Neural cell (in vitro differentiated cells): ENCODE results near the gene SPEG. TPM values are rescaled to one million over a fixed set of nuclear protein-coding genes. Genes with fewer than 3 reads are reported as not detected.
A peak's percentile ranks its signal among the peaks of the same experiment; 100 is the strongest.

ENCODE experiments used
- H2AFZ ChIP-seq: fragments of 200-600, 300-800 bp; sonication (generic), shearing (Covaris generic); 2 replicates; pipeline ENCODE4 v1.6.0; 2014; ENCODE audit warnings: low read depth, mild to moderate bottlenecking, antibody characterized with exemption, low read length, moderate library complexity
- H3F3A ChIP-seq: fragments of 200-600 bp; shearing (Covaris generic); 2 replicates; pipeline ENCODE4 v1.6.1; 2016; ENCODE audit warnings: mild to moderate bottlenecking, moderate library complexity, mixed read lengths, antibody characterized with exemption, low read length; ENCODE audit not compliant: insufficient read depth, poor library complexity, severe bottlenecking
- H3K27ac ChIP-seq: fragments of 200-600, 300-800 bp; sonication (generic), shearing (Covaris generic); 2 replicates; pipeline ENCODE4 v1.5.1; 2014; ENCODE audit warnings: mild to moderate bottlenecking, low read length, moderate library complexity
- H3K27me3 ChIP-seq: fragments of 300-800, 200-600 bp; sonication (generic), shearing (Covaris generic); 2 replicates; pipeline ENCODE4 v1.6.0; 2014; ENCODE audit warnings: mild to moderate bottlenecking, low read depth, low read length, moderate library complexity; ENCODE audit not compliant: insufficient read depth
- H3K36me3 ChIP-seq: fragments of 300-800, 200-600 bp; sonication (generic), shearing (Covaris generic); 2 replicates; pipeline ENCODE4 v1.5.1; 2014; ENCODE audit warnings: mild to moderate bottlenecking, antibody characterized with exemption, low read length, moderate library complexity; ENCODE audit not compliant: insufficient read depth
- H3K4me2 ChIP-seq: fragments of 300-800, 200-600 bp; sonication (generic), shearing (Covaris generic); 2 replicates; pipeline ENCODE4 v1.6.0; 2014; ENCODE audit warnings: mild to moderate bottlenecking, low read length
- H3K4me3 ChIP-seq: fragments of 300-800, 200-600 bp; sonication (generic), shearing (Covaris generic); 2 replicates; pipeline ENCODE4 v1.5.1; 2014; ENCODE audit warnings: mild to moderate bottlenecking, low read length, moderate library complexity
- H3K79me2 ChIP-seq: fragments of 200-600 bp; shearing (Covaris generic); replicated peaks from 2 replicates; pipeline ENCODE4 v1.6.0; 2014; ENCODE audit warnings: mild to moderate bottlenecking, low read length, moderate library complexity; ENCODE audit not compliant: insufficient read depth
- H3K9ac ChIP-seq: fragments of 300-800, 200-600 bp; sonication (generic), shearing (Covaris generic); 2 replicates; pipeline ENCODE4 v1.6.1; 2016; ENCODE audit warnings: mild to moderate bottlenecking, low read length, mixed read lengths
- H3K9me2 ChIP-seq: fragments of 200-600 bp; shearing (Covaris generic); 2 replicates; pipeline ENCODE4 v1.6.1; 2016; ENCODE audit warnings: mild to moderate bottlenecking, low read length, mixed read lengths; ENCODE audit not compliant: insufficient read depth
- H3K9me3 ChIP-seq: fragments of 200-600, 300-800 bp; sonication (generic), shearing (Covaris generic); 2 replicates; pipeline ENCODE4 v1.6.1; 2016; ENCODE audit warnings: mild to moderate bottlenecking, mixed run types, low read length, moderate library complexity, mixed read lengths
- H4K20me1 ChIP-seq: fragments of 200-600 bp; shearing (Covaris generic); 2 replicates; pipeline ENCODE4 v1.6.1; 2016; ENCODE audit warnings: mild to moderate bottlenecking, mixed run types; ENCODE audit not compliant: insufficient read depth
- CTCF ChIP-seq: fragments of 450-650 bp; IDR thresholded peaks from 2 replicates; pipeline ENCODE4 v1.5.1; 2014; ENCODE audit warnings: antibody characterized with exemption, mild to moderate bottlenecking, moderate library complexity; ENCODE audit not compliant: poor library complexity, severe bottlenecking
- EP300 ChIP-seq: fragments of 450-650 bp; conservative IDR thresholded peaks from 2 replicates; pipeline ENCODE4 v1.6.1; 2014; ENCODE audit warnings: antibody characterized with exemption, mild to moderate bottlenecking, moderate library complexity; ENCODE audit not compliant: poor library complexity, severe bottlenecking
- EZH2 ChIP-seq: fragments of 200-600, 300-800 bp; shearing (Covaris generic), sonication (generic); IDR thresholded peaks from 2 replicates; pipeline ENCODE4 v1.6.1; 2014; ENCODE audit warnings: antibody characterized with exemption, low read length, borderline replicate concordance, mild to moderate bottlenecking; ENCODE audit not compliant: insufficient read depth, poor library complexity, severe bottlenecking
- MXI1 ChIP-seq: fragments of 450-650 bp; conservative IDR thresholded peaks from 2 replicates; pipeline ENCODE4 v1.6.1; 2014; ENCODE audit warnings: antibody characterized with exemption, mild to moderate bottlenecking; ENCODE audit not compliant: poor library complexity, severe bottlenecking
- POLR2AphosphoS5 ChIP-seq: IDR thresholded peaks from 2 replicates; pipeline ENCODE4 v1.6.1; 2012
- RAD21 ChIP-seq: fragments of 450-650 bp; conservative IDR thresholded peaks from 2 replicates; pipeline ENCODE4 v1.6.1; 2014; ENCODE audit warnings: antibody characterized with exemption, mild to moderate bottlenecking, moderate library complexity
- REST ChIP-seq: IDR thresholded peaks from 2 replicates; pipeline ENCODE4 v1.6.1; 2012; ENCODE audit warnings: borderline replicate concordance
- SMC3 ChIP-seq: fragments of 450-650 bp; conservative IDR thresholded peaks from 2 replicates; pipeline ENCODE4 v1.6.1; 2014; ENCODE audit warnings: antibody characterized with exemption, mild to moderate bottlenecking, moderate library complexity; ENCODE audit not compliant: poor library complexity
- TAF1 ChIP-seq: IDR thresholded peaks from 2 replicates; pipeline ENCODE4 v1.6.1; 2012; ENCODE audit warnings: low read depth
- polyA plus RNA-seq: library from polyadenylated mRNA; depleted of rRNA; stranded (reverse); fragments of >200 nt; gene quantifications from 2 replicates; pipeline ENCODE4 v1.2.3, GENCODE V29; 2014

Gene SPEG
- polyA plus RNA-seq, 1 donor from 2014 or later = 58.3 TPM

DNA sequence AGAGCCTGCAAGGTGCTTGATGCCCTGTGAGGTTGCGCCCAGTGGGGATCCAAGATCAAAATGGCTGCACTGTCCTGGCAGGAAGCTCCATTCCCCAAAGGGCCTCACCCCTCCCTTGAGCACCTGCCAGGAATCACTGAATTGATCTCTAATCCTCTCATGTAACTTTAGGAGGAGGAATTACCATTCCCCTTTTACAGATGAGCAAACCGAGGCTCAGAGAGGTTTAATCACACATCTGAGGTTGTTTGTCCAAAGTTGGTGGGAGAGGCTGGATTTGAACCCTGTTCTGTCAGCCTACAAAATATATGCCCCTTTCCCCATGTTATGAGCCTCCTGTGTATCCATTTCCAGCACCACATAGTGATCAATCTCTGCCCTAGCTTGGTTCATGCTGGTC is 90.2 kb downstream of the SPEG start:
- Histone ChIP-seq H3F3A (no peaks in the 10 kb centered on the region), H3K9me3 (no peaks in the 10 kb centered on the region), H3K4me3 (no peak overlapping the region), H3K36me3 (no peaks in the 10 kb centered on the region), H3K27me3 (peaks cover 7% of the 10 kb centered on the region), H3K79me2 (no peaks in the 10 kb centered on the region), H4K20me1 (no peaks in the 10 kb centered on the region), H3K9me2 (no peaks in the 10 kb centered on the region), H3K4me2 (no peak overlapping the region), H2AFZ (no peak overlapping the region), H3K27ac (no peak overlapping the region), H3K9ac (no peak overlapping the region)
- TF ChIP-seq EP300 (no peak), SMC3 (no peak), RAD21 (no peak)

DNA sequence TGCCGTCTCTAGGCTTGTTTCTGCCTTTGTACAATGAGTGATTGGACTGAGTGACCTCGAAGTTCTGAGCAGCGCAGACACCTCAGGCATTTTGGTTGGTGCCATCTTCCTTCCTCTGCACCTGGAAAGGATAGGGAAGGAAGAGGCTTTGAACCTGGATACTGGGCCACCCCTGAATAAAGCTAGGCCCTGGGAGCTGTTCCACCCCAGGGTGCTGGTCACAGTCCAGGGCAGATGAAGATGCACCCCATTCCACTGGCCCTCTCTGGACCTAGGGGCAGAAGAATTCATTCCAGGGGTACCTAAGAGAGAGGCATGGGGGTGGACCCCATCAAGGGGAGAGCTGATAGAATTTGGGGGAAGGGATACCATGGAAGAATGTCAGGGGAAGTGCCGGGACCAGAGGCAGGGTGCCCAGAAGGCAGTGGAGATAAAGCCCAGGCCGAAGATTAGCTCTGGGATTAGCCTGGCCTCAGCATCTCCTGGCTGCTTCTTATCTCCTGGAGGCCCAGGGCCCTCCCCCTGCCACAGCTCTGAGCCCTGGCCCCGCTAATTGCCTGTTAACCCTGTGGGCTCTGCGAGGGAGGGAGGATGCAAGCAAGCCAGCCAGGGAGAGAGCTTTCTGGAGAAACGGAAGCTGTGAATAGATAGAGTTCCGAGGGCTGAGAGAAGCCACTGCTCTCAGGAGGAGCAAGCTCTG is 91.0 kb downstream of the SPEG start:
- no peaks in the 10 kb centered on the region for H3K9me2 ChIP-seq
- no peaks in the 10 kb centered on the region for H3K79me2 ChIP-seq
- TF ChIP-seq MXI1 (no peak), CTCF (no peak), EZH2 (no peak), SMC3 (no peak), POLR2AphosphoS5 (no peak), RAD21 (no peak), EP300 (no peak), REST (no peak), TAF1 (no peak)
- H3K9ac ChIP-seq = peak overlapping the region; percentile 22
- H4K20me1 ChIP-seq = no peaks in the 10 kb centered on the region
- H3K4me2 ChIP-seq = no peak overlapping the region
- H3F3A ChIP-seq = no peaks in the 10 kb centered on the region
- H2AFZ ChIP-seq = no peak overlapping the region
- H3K27me3 ChIP-seq = peaks cover 7% of the 10 kb centered on the region
- no peaks in the 10 kb centered on the region for H3K9me3 ChIP-seq
- H3K27ac ChIP-seq = no peak overlapping the region
- peak overlapping the region; percentile 6 for H3K4me3 ChIP-seq
- H3K36me3 ChIP-seq = no peaks in the 10 kb centered on the region
